Activated CD4-positive, alpha-beta T cell treated with anti-CD3 and anti-CD28 coated beads, Interleukin-2, amount 10 ng/mL, durations not matched to agents 7 days and 5 days (primary cell): ENCODE measurements around the gene FSHR. TPM values are rescaled to one million over a fixed set of nuclear protein-coding genes. Genes with fewer than 3 reads are reported as not detected.

Experiments used
- CTCF ChIA-PET: fragments of 350-600 bp; sonication (Branson Sonifier 250); formaldehyde crosslinking; loops from one replicate; lab custom pipeline; 2021; ENCODE audit warnings: antibody characterized with exemption; lab: Charles Lee
- POLR2A ChIA-PET: fragments of 350-600 bp; sonication (Branson Sonifier 250); formaldehyde crosslinking; loops from one replicate; lab custom pipeline; 2021; ENCODE audit warnings: antibody characterized with exemption; lab: Charles Lee
- DNase-seq: peaks from one replicate; pipeline ENCODE4 v3.0.0-alpha.2; 2020
- H3K27ac Mint-ChIP-seq: one replicate; pipeline ENCODE4 v1.8.0; 2021; ENCODE audit warnings: mild to moderate bottlenecking, moderate library complexity, mixed read lengths
- H3K27me3 Mint-ChIP-seq: one replicate; pipeline ENCODE4 v1.8.0; 2021; ENCODE audit warnings: mixed read lengths
- H3K36me3 Mint-ChIP-seq: one replicate; pipeline ENCODE4 v1.8.0; 2021; ENCODE audit warnings: low read depth, mixed read lengths
- H3K4me1 Mint-ChIP-seq: one replicate; pipeline ENCODE4 v1.8.0; 2021; ENCODE audit warnings: mixed read lengths
- H3K4me3 Mint-ChIP-seq: one replicate; pipeline ENCODE4 v1.8.0; 2021; ENCODE audit warnings: mild to moderate bottlenecking, moderate library complexity, mixed read lengths
- H3K9me3 Mint-ChIP-seq: one replicate; pipeline ENCODE4 v1.8.0; 2021; ENCODE audit warnings: mixed read lengths
- total RNA-seq, 2 experiments: library from RNA; stranded (reverse); gene quantifications; one replicate each; pipeline ENCODE4 v1.2.3, GENCODE V29; 2021

The FSHR gene
- total RNA-seq, 2 experiments from 2014 or later = not detected

- Mint-ChIP-seq H3K27ac (no peak overlapping the region), H3K36me3 (no peaks in the 10 kb centered on the region), H3K4me3 (no peak overlapping the region), H3K27me3 (no peaks in the 10 kb centered on the region), H3K9me3 (no peaks in the 10 kb centered on the region), H3K4me1 (no peaks in the 10 kb centered on the region)
- no peak for DNase-seq
- ChIA-PET POLR2A (no interaction called here), CTCF (no interaction called here)
Observed at GRCh38 chr2:49041061-49041460, 113.3 kb downstream of the FSHR start.

GRCh38 chr2:49037197-49037596 is 117.1 kb downstream of the FSHR start:
- POLR2A ChIA-PET = no interaction called here

GRCh38 chr2:49035481-49035880 is 118.8 kb downstream of the FSHR start:
- ChIA-PET POLR2A (no interaction called here), CTCF (no interaction called here)
- Mint-ChIP-seq H3K36me3 (no peaks in the 10 kb centered on the region), H3K27ac (no peak overlapping the region), H3K9me3 (no peaks in the 10 kb centered on the region), H3K4me1 (no peaks in the 10 kb centered on the region), H3K4me3 (no peak overlapping the region), H3K27me3 (no peaks in the 10 kb centered on the region)
- DNase-seq = no peak

More at GRCh38 chr2:49037197-49037596, 117.1 kb downstream of the FSHR start:
- Mint-ChIP-seq H3K27me3 (no peaks in the 10 kb centered on the region), H3K9me3 (no peaks in the 10 kb centered on the region), H3K36me3 (no peaks in the 10 kb centered on the region), H3K27ac (no peak overlapping the region), H3K4me3 (no peak overlapping the region), H3K4me1 (no peaks in the 10 kb centered on the region)
- DNase-seq = no peak
- CTCF ChIA-PET = no interaction called here

- POLR2A ChIA-PET = no interaction called here
- Mint-ChIP-seq H3K27ac (no peak overlapping the region), H3K4me1 (no peaks in the 10 kb centered on the region), H3K4me3 (no peak overlapping the region), H3K27me3 (no peaks in the 10 kb centered on the region), H3K9me3 (no peaks in the 10 kb centered on the region), H3K36me3 (no peaks in the 10 kb centered on the region)
- CTCF ChIA-PET = interaction anchor here (1.6 kb wide), 1 partner anchor 20 kb away, joined by 4 read pairs; no protein-coding TSS in a partner anchor
- no peak for DNase-seq
Observed at GRCh38 chr2:49033394-49034185, 120.7 kb downstream of the FSHR start.

GRCh38 chr2:49032936-49033335 is 121.4 kb downstream of the FSHR start:
- ChIA-PET CTCF (no interaction called here), POLR2A (no interaction called here)
- H3K27ac Mint-ChIP-seq = no peak overlapping the region
- H3K4me3 Mint-ChIP-seq = no peak overlapping the region
- H3K27me3 Mint-ChIP-seq = no peaks in the 10 kb centered on the region
- no peaks in the 10 kb centered on the region for H3K4me1 Mint-ChIP-seq
- no peaks in the 10 kb centered on the region for H3K36me3 Mint-ChIP-seq
- H3K9me3 Mint-ChIP-seq = no peaks in the 10 kb centered on the region
- no peak for DNase-seq

- ChIA-PET CTCF (no interaction called here), POLR2A (no interaction called here)
- Mint-ChIP-seq H3K27me3 (no peaks in the 10 kb centered on the region), H3K4me1 (no peaks in the 10 kb centered on the region), H3K9me3 (no peaks in the 10 kb centered on the region), H3K4me3 (no peak overlapping the region), H3K36me3 (no peaks in the 10 kb centered on the region), H3K27ac (no peak overlapping the region)
- no peak for DNase-seq
Observed at GRCh38 chr2:49032126-49032525, 122.2 kb downstream of the FSHR start.

GRCh38 chr2:49029406-49029805 is 124.9 kb downstream of the FSHR start:
- no peaks in the 10 kb centered on the region for H3K4me1 Mint-ChIP-seq
- H3K27me3 Mint-ChIP-seq = no peaks in the 10 kb centered on the region
- POLR2A ChIA-PET = no interaction called here
- no peak for DNase-seq
- no peaks in the 10 kb centered on the region for H3K36me3 Mint-ChIP-seq
- H3K9me3 Mint-ChIP-seq = no peaks in the 10 kb centered on the region
- H3K27ac Mint-ChIP-seq = no peak overlapping the region
- H3K4me3 Mint-ChIP-seq = no peak overlapping the region
- CTCF ChIA-PET = no interaction called here

GRCh38 chr2:49028101-49028500 is 126.2 kb downstream of the FSHR start:
- POLR2A ChIA-PET = no interaction called here

GRCh38 chr2:49026706-49027105 is 127.6 kb downstream of the FSHR start:
- Mint-ChIP-seq H3K4me3 (no peak overlapping the region), H3K36me3 (no peaks in the 10 kb centered on the region)

More at GRCh38 chr2:49028101-49028500, 126.2 kb downstream of the FSHR start:
- Mint-ChIP-seq H3K9me3 (no peaks in the 10 kb centered on the region), H3K4me3 (no peak overlapping the region), H3K27ac (no peak overlapping the region), H3K36me3 (no peaks in the 10 kb centered on the region), H3K27me3 (no peaks in the 10 kb centered on the region), H3K4me1 (no peaks in the 10 kb centered on the region)
- no peak for DNase-seq
- CTCF ChIA-PET = no interaction called here

GRCh38 chr2:49021271-49021670 is 133.0 kb downstream of the FSHR start:
- ChIA-PET CTCF (no interaction called here), POLR2A (no interaction called here)
- Mint-ChIP-seq H3K27me3 (no peaks in the 10 kb centered on the region), H3K4me1 (no peaks in the 10 kb centered on the region), H3K27ac (no peak overlapping the region), H3K4me3 (no peak overlapping the region), H3K36me3 (no peaks in the 10 kb centered on the region), H3K9me3 (no peaks in the 10 kb centered on the region)
- no peak for DNase-seq

More at GRCh38 chr2:49026706-49027105, 127.6 kb downstream of the FSHR start:
- CTCF ChIA-PET = no interaction called here
- Mint-ChIP-seq H3K4me1 (no peaks in the 10 kb centered on the region), H3K9me3 (no peaks in the 10 kb centered on the region), H3K27ac (no peak overlapping the region), H3K27me3 (no peaks in the 10 kb centered on the region)
- POLR2A ChIA-PET = no interaction called here
- DNase-seq = no peak

- Mint-ChIP-seq H3K9me3 (peaks cover 2% of the 10 kb centered on the region), H3K27ac (no peak overlapping the region), H3K4me1 (no peaks in the 10 kb centered on the region), H3K36me3 (no peaks in the 10 kb centered on the region), H3K27me3 (no peaks in the 10 kb centered on the region), H3K4me3 (no peak overlapping the region)
- DNase-seq = no peak
- ChIA-PET CTCF (no interaction called here), POLR2A (no interaction called here)
Observed at GRCh38 chr2:49005261-49005660, 149.1 kb downstream of the FSHR start.

- Mint-ChIP-seq H3K4me3 (no peak overlapping the region), H3K27ac (no peak overlapping the region), H3K4me1 (no peaks in the 10 kb centered on the region), H3K9me3 (peaks cover 2% of the 10 kb centered on the region), H3K36me3 (no peaks in the 10 kb centered on the region), H3K27me3 (no peaks in the 10 kb centered on the region)
- CTCF ChIA-PET = no interaction called here
- DNase-seq = no peak
- POLR2A ChIA-PET = no interaction called here
Observed at GRCh38 chr2:49004036-49004626, 150.2 kb downstream of the FSHR start.

- Mint-ChIP-seq H3K36me3 (no peaks in the 10 kb centered on the region), H3K27ac (no peak overlapping the region), H3K4me1 (no peaks in the 10 kb centered on the region), H3K9me3 (peaks cover 2% of the 10 kb centered on the region), H3K27me3 (no peaks in the 10 kb centered on the region), H3K4me3 (no peak overlapping the region)
- POLR2A ChIA-PET = no interaction called here
- CTCF ChIA-PET = no interaction called here
- DNase-seq = no peak
Observed at GRCh38 chr2:49003201-49003600, 151.1 kb downstream of the FSHR start.
